Esophagus muscularis mucosa (tissue), 4 donors: ENCODE measurements around the gene MPZL1. TPM values are rescaled to one million over a fixed set of nuclear protein-coding genes. Genes with fewer than 3 reads are reported as not detected.
A peak's percentile ranks its signal among the peaks of the same experiment; 100 is the strongest.
"Not testable (repeated sequence)": the region's sequence is repeated elsewhere in the genome, so short reads cannot be mapped to it uniquely, and the experiment has no call there.

Experiments used
- DNase-seq: peaks from one replicate; pipeline ENCODE4 v3.0.0-alpha.2; 2017; ENCODE audit errors: extremely low spot score
- H3K27ac ChIP-seq, 4 donors: fragments of 200-600 bp; sonication (generic); replicated peaks in 1 of 4; 1 replicate in 3 of 4; 2 replicates in 1 of 4; pipeline ENCODE4 v1.5.1; 2016 to 2019; ENCODE audit warnings: mild to moderate bottlenecking in 1 of 4
- H3K27me3 ChIP-seq, 4 donors: fragments of 200-600 bp; sonication (generic); one replicate each; pipeline versions ENCODE4 v1.5.1 to v1.6.0; 2016 to 2019
- H3K36me3 ChIP-seq, 4 donors: fragments of 200-600 bp; sonication (generic); one replicate each; pipeline ENCODE4 v1.5.1; 2016 to 2019
- H3K4me1 ChIP-seq, 4 donors: fragments of 200-600 bp; sonication (generic); one replicate each; pipeline ENCODE4 v1.5.1; 2016 to 2019
- H3K4me3 ChIP-seq, 4 donors: fragments of 200-600 bp; sonication (generic); 1 replicate in 2 of 4; 2 replicates in 2 of 4; pipeline ENCODE4 v1.5.1; 2016 to 2019; ENCODE audit warnings: mild to moderate bottlenecking in 4 of 4, moderate library complexity in 1 of 4
- H3K9me3 ChIP-seq, 4 donors: fragments of 200-600 bp; sonication (generic); 1 replicate in 3 of 4; 2 replicates in 1 of 4; pipeline ENCODE4 v1.5.1; 2016 to 2019
- EP300 ChIP-seq: sonication (generic); formaldehyde crosslinking; IDR thresholded peaks from one replicate; pipeline ENCODE4 v1.6.1; 2017; ENCODE audit warnings: antibody characterized with exemption
- POLR2A ChIP-seq: fragments of 450-650 bp; IDR thresholded peaks from one replicate; pipeline ENCODE4 v1.6.1; 2017; ENCODE audit warnings: antibody characterized with exemption, moderate library complexity, mild to moderate bottlenecking, low read depth
- POLR2AphosphoS5 ChIP-seq, 2 donors: sonication (generic); formaldehyde crosslinking; IDR thresholded peaks; one replicate each; pipeline ENCODE4 v1.6.1; 2017; ENCODE audit warnings: antibody characterized with exemption in 2 of 2
- WGBS: methylation state at CpG from one replicate; pipeline ENCODE4 v1.1.5; 2018; 5-methylcytosine and 5-hydroxymethylcytosine counted together
- intact Hi-C: fragments of 100-400 bp; cut with DNase I; formaldehyde crosslinking; loops from one replicate; pipeline ENCODE4 v1.15.1; 2023
- total RNA-seq, 4 donors: library from RNA; depleted of rRNA; stranded (reverse); fragments of >200 nt; gene quantifications; one replicate each; pipeline versions ENCODE4 v1.1.0 to v1.2.1, GENCODE V29; 2016
- TF ChIP-seq, protein P1 (sequence below), 3 experiments: fragments of 200-600 bp in 2 of 3; fragments of 450-650 bp in 1 of 3; sonication (generic) in 2 of 3; IDR thresholded peaks; one replicate each; pipeline ENCODE4 v1.5.1; 2017 to 2019; ENCODE audit warnings: antibody characterized with exemption in 3 of 3, mild to moderate bottlenecking in 2 of 3, moderate library complexity in 1 of 3

MPZL1 gene
- total RNA-seq, 4 donors from 2014 or later: 72.7 to 130 (median 107) TPM

DNA sequence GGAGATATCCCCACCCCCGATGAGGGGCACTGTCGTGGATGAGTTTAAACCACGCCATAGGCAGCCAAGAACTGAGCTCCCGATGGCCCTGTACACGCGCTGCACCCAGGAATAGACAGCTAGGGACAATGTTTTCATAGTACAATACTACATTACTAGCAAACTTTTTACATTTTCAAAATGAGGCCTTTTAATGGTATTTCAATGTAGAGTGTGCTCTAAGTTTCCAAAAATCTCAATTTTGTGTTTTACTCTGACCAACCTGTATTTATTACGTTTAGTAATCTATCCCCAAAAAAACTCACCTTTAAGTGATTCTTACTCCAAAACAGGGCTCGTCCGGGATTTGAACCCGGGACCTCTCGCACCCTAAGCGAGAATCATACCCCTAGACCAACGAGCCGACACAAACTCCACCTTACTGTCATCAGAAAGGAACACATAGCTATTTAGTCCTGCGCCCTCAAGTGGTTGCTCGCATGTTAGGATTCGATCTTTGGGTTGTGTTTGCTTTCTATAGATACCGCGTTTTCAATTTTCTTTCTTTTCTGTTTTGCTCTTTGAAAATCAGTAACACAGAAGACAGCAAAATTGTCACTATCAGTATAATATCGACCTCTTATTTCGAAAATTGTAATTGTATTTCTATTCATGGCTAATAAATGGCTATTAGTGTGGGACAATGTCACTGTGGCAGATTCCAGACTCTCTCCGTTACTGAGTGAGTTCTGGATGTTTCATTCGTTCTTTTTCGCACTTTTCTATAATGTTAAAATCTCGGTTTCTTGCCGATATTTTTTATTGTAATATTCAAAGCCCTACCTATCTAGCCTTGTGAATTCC lies 6.4 kb upstream of the MPZL1 start:
- Histone ChIP-seq H3K36me3 (no peaks in the 10 kb centered on the region), H3K4me1 (peaks cover 7 to 25% (median 20%) of the 10 kb centered on the region in 4 donors), H3K9me3 (no peaks in the 10 kb centered on the region), H3K27ac (peak overlapping the region; percentile 87 to 94 (median 90)), H3K4me3 (peak overlapping the region; percentile 61 to 81 (median 71)), H3K27me3 (no peaks in the 10 kb centered on the region)
- under 1% methylated on average over 26 of the region's 26 CpGs for WGBS
- TF ChIP-seq POLR2AphosphoS5 (IDR thresholded peaks at IDR 0.05): peak; percentile 52 to 83
- TF ChIP-seq, protein P1, sequence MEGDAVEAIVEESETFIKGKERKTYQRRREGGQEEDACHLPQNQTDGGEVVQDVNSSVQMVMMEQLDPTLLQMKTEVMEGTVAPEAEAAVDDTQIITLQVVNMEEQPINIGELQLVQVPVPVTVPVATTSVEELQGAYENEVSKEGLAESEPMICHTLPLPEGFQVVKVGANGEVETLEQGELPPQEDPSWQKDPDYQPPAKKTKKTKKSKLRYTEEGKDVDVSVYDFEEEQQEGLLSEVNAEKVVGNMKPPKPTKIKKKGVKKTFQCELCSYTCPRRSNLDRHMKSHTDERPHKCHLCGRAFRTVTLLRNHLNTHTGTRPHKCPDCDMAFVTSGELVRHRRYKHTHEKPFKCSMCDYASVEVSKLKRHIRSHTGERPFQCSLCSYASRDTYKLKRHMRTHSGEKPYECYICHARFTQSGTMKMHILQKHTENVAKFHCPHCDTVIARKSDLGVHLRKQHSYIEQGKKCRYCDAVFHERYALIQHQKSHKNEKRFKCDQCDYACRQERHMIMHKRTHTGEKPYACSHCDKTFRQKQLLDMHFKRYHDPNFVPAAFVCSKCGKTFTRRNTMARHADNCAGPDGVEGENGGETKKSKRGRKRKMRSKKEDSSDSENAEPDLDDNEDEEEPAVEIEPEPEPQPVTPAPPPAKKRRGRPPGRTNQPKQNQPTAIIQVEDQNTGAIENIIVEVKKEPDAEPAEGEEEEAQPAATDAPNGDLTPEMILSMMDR (IDR thresholded peaks at IDR 0.05): peak; percentile 80 to 86 (median 86)
- TF ChIP-seq EP300: no peak
- peak; percentile 96 for DNase-seq
- intact Hi-C loops: loop anchor here (2.0 kb wide), 1 partner anchor 221 kb away; the partner anchor contains the start of genes DCAF6 and MPC2

DNA sequence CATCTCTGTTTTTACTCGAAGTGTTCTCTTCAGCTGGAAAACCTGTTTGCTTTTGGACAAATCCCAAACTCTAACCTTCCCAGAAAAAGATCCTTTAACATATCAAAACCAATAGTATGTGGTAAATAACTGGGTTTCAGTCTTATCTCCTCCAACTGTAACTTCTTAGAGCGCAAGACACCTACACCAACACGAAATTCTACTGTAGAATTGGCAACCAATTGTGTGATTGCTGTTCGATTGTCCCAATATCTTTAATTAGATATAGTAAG lies 5.8 kb upstream of the MPZL1 start:
- intact Hi-C loops: loop anchor here (2.0 kb wide), 1 partner anchor 221 kb away; the partner anchor contains the start of genes DCAF6 and MPC2
- Histone ChIP-seq H3K27ac (peak overlapping the region; percentile 87 to 94 (median 90)), H3K9me3 (no peaks in the 10 kb centered on the region), H3K27me3 (no peaks in the 10 kb centered on the region), H3K4me1 (peaks cover 10 to 28% (median 24%) of the 10 kb centered on the region in 4 donors), H3K4me3 (peak overlapping the region; percentile 61 to 81 (median 71)), H3K36me3 (no peaks in the 10 kb centered on the region)
- no peak for TF ChIP-seq EP300
- no peak for TF ChIP-seq POLR2AphosphoS5 (IDR thresholded peaks at IDR 0.05)
- TF ChIP-seq, protein P1 (IDR thresholded peaks at IDR 0.05): no peak
- no peak for DNase-seq
- under 1% methylated on average over 4 of the region's 4 CpGs for WGBS

DNA sequence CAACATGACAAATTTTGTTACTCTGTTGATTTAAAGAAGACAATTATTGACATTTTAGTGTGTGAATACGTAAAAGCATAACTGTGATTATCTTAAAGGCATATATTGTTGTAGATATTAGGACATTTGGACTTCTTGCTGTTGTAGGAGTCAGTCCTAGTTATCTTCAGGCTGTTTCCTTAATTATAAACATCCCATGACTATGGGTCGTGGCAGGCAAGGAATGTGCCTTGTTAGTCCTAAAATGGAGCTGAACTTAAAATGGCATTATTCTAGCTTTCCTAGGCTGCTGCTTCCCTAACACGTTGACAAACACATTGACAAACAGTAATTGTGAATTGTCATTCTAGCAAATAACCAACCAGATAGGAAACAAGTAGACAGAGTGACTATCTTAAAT lies 4.4 kb upstream of the MPZL1 start:
- H3K9me3 ChIP-seq: no peaks in the 10 kb centered on the region
- intact Hi-C loops: no loop called here
- WGBS: 84% methylated on average over 3 of the region's 3 CpGs

DNA sequence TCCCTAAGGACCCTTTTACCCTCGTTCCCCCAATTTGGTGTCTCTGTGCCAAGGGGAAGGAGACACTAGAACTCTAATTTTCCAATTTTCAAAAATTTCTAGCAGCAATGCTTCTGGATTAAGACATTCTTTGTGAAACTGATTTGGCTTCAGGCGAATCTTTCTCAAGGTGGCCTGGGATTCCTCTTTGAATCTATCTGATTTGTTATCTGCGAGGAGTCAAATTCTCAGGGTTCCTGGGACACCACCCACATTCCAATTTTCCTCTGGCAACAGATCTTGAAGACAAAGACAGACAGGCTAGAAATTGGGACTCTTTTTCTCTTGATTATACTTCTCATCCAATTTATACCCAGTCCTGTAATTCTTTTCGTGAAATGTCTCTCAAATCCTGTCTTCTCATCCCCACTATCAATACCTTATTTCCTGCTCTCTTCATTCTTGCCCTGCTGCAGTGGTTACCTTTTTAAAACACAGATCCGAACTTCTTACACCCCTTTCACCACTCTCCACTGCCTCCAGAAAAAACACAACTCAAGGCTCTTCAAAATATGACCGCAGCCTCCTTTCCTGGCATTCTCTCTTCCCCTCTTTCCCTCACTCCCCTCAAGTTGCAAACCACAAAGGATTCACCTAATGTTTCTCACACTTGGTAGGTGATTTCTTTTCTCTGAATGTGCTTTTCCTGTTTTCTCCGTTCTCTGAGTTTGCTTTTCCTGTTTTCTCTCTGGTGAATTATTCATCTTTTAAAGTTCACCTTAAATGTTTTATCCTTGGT lies 2.7 kb upstream of the MPZL1 start:
- intact Hi-C loops: no loop called here
- no peak overlapping the region for H3K27ac ChIP-seq
- no peak overlapping the region for H3K4me3 ChIP-seq
- H3K4me1 ChIP-seq: peaks cover 11 to 37% (median 33%) of the 10 kb centered on the region in 4 donors
- TF ChIP-seq POLR2AphosphoS5 (IDR thresholded peaks at IDR 0.05) (no peak), POLR2A (no peak), EP300 (no peak)
- TF ChIP-seq, protein P1 (IDR thresholded peaks at IDR 0.05): no peak
- H3K36me3 ChIP-seq: no peaks in the 10 kb centered on the region
- H3K27me3 ChIP-seq: no peaks in the 10 kb centered on the region
- WGBS: 86% methylated on average over 7 of the region's 7 CpGs
- no peak for DNase-seq
- no peaks in the 10 kb centered on the region for H3K9me3 ChIP-seq

More for the DNA sequence above, 4.4 kb upstream of the MPZL1 start:
- H3K4me1 ChIP-seq: peaks cover 11 to 34% (median 29%) of the 10 kb centered on the region in 4 donors
- H3K4me3 ChIP-seq: no peak overlapping the region
- no peak for DNase-seq
- no peaks in the 10 kb centered on the region for H3K36me3 ChIP-seq
- H3K27me3 ChIP-seq: no peaks in the 10 kb centered on the region
- no peak overlapping the region for H3K27ac ChIP-seq
- TF ChIP-seq EP300: no peak
- TF ChIP-seq, protein P1 (IDR thresholded peaks at IDR 0.05): no peak
- no peak for TF ChIP-seq POLR2A
- no peak for TF ChIP-seq POLR2AphosphoS5 (IDR thresholded peaks at IDR 0.05)

DNA sequence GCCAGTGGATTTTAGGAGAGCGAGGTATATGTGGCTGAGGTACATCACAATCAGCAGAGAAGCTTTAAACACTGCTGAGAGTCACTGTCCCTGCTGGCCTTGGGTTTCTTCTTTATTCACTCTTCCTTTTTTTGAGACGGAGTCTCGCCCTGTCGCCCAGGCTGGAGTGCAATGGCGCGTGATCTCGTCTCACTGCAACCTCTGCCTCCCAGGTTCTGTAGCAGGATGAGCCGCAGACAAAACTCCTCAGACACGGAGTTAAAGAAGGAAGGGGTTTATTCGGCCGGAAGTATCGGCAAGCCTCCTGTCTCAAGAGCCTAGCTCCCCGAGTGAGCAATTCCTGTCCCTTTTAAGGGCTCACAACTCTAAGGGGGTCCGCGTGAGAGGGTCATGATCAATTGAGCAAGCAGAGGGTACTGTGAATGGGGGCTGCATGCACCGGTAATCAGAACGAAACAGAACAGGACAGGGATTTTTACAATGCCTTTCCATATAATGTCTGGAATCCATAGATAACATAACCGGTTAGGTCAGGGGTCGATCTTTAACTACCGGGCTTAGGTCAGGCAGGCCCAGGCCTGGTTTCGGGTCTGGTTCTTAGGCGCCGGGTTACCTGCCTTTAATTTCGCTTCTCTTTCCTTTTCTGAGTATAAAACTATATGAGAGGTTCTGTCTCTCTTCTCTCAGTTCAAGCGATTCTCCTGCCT lies 1.9 kb upstream of the MPZL1 start:
- intact Hi-C loops: loop anchor here (2.0 kb wide), 1 partner anchor 83 kb away; no protein-coding TSS in a partner anchor
- DNase-seq, H3K27me3 ChIP-seq, H3K36me3 ChIP-seq, H3K4me3 ChIP-seq, H3K9me3 ChIP-seq: not testable (repeated sequence)
- peak overlapping the region in 1 of 4 donors; percentile 95 for H3K27ac ChIP-seq
- WGBS: 90% methylated on average over 23 of the region's 25 CpGs
- H3K4me1 ChIP-seq: peaks cover 11 to 41% (median 37%) of the 10 kb centered on the region in 4 donors
